GM12878 (cell line): ENCODE data around the gene TBC1D20. TPM values are rescaled to one million over a fixed set of nuclear protein-coding genes. Genes with fewer than 3 reads are reported as not detected.

ENCODE experiments used
- ATAC-seq: fragments of 200-7000 bp; cut with Tn5 transposase; 3 replicates; pipeline ENCODE4 v1.9.1; 2020; ENCODE audit warnings: mild to moderate bottlenecking, moderate library complexity
- BruUV-seq: library from RNA; stranded (reverse); fragments of 400-500 nt; replicated peaks from 2 replicates; lab custom pipeline; 2021; lab: Mats Ljungman, UMichigan
- CTCF ChIA-PET: fragments of 300-600 bp; sonication (Branson Sonifier 250); formaldehyde crosslinking; extraction: SDS; loops from one replicate; lab custom pipeline; 2021; ENCODE audit warnings: inconsistent platforms; lab: Yijun Ruan, JAX
- POLR2A ChIA-PET: fragments of 350-600 bp; formaldehyde crosslinking; extraction: SDS; loops from one replicate; lab custom pipeline; 2021; ENCODE audit warnings: inconsistent platforms; lab: Charles Lee
- RAD21 ChIA-PET: fragments of 300-600 bp; sonication (Branson Sonifier 250); formaldehyde crosslinking; loops from one replicate; lab custom pipeline; 2023; ENCODE audit warnings: antibody characterized with exemption; ENCODE audit not compliant: unreplicated experiment; lab: Charles Lee
- SMC1A ChIA-PET: fragments of 300-600 bp; sonication (Branson Sonifier 250); formaldehyde crosslinking; loops from one replicate; lab custom pipeline; 2023; ENCODE audit not compliant: unreplicated experiment, uncharacterized antibody; lab: Charles Lee
- DNase-seq: peaks from one replicate; pipeline ENCODE4 v3.0.0-alpha.2; 2011; ENCODE audit warnings: low read depth, low spot score
- FAIRE-seq: peaks from 3 replicates; lab custom pipeline; 2011; peaks lifted over from hg19 to GRCh38; lab: Jason Lieb, UNC
- H2AFZ ChIP-seq: 2 replicates; pipeline ENCODE4 v1.6.0; 2011; ENCODE audit warnings: low read depth, low read length, control low read depth; ENCODE audit not compliant: control insufficient read depth
- H3K27ac ChIP-seq: 2 replicates; pipeline ENCODE4 v1.5.1; 2011; ENCODE audit warnings: control low read depth; ENCODE audit not compliant: control insufficient read depth, insufficient read depth
- H3K27me3 ChIP-seq, 2 experiments: replicated peaks in 1 of 2; 2 replicates each; pipeline versions ENCODE4 v1.6.0 to v1.6.1; 2011; ENCODE audit warnings: low read length in 1 of 2; ENCODE audit not compliant: control insufficient read depth in 2 of 2, insufficient read depth in 2 of 2
- H3K36me3 ChIP-seq, 2 experiments: 2 replicates each; pipeline ENCODE4 v1.5.1; 2011; ENCODE audit warnings: low read length in 1 of 2; ENCODE audit not compliant: control insufficient read depth in 2 of 2, insufficient read depth in 2 of 2
- H3K4me1 ChIP-seq: 2 replicates; pipeline ENCODE4 v1.6.1; 2011; ENCODE audit warnings: mild to moderate bottlenecking, low read length, moderate library complexity, mixed read lengths; ENCODE audit not compliant: control insufficient read depth, insufficient read depth
- H3K4me2 ChIP-seq: 2 replicates; pipeline ENCODE4 v1.6.0; 2011; ENCODE audit warnings: control low read depth; ENCODE audit not compliant: control insufficient read depth, insufficient read depth
- H3K4me3 ChIP-seq: fragments of 200-600 bp; sonication (generic); 2 replicates; pipeline ENCODE4 v1.5.1; 2016
- H3K79me2 ChIP-seq: 2 replicates; pipeline ENCODE4 v1.6.0; 2011; ENCODE audit warnings: low read length; ENCODE audit not compliant: control insufficient read depth, insufficient read depth
- H3K9ac ChIP-seq: 2 replicates; pipeline ENCODE4 v1.8.0; 2011; ENCODE audit warnings: low read length, control low read depth, mixed read lengths; ENCODE audit not compliant: control insufficient read depth, insufficient read depth
- H3K9me3 ChIP-seq: replicated peaks from 3 replicates; pipeline ENCODE4 v1.5.1; 2011; ENCODE audit warnings: mild to moderate bottlenecking, low read length; ENCODE audit not compliant: control insufficient read depth, insufficient read depth
- H4K20me1 ChIP-seq: 2 replicates; pipeline ENCODE4 v1.6.0; 2011; ENCODE audit not compliant: control insufficient read depth, insufficient read depth
- BCLAF1 ChIP-seq: fragments of 450-650 bp; IDR thresholded peaks from 2 replicates; pipeline ENCODE4 v1.6.1; 2017; ENCODE audit warnings: antibody characterized with exemption, mild to moderate bottlenecking, moderate library complexity
- FOS ChIP-seq: IDR thresholded peaks from 3 replicates; pipeline ENCODE4 v1.6.1; 2011; ENCODE audit warnings: borderline replicate concordance; ENCODE audit not compliant: insufficient read length; ENCODE audit errors: extremely low read depth
- HDAC6 ChIP-seq: fragments of 200-600 bp; sonication (generic); IDR thresholded peaks from one replicate; pipeline ENCODE4 v1.8.0; 2017; ENCODE audit warnings: antibody characterized with exemption; ENCODE audit not compliant: unreplicated experiment
- MLLT1 ChIP-seq: fragments of 450-650 bp; IDR thresholded peaks from 2 replicates; pipeline ENCODE4 v1.6.1; 2016; ENCODE audit warnings: mild to moderate bottlenecking
- NFYA ChIP-seq: IDR thresholded peaks from 2 replicates; pipeline ENCODE4 v1.6.1; 2011; ENCODE audit warnings: low read depth, mild to moderate bottlenecking, low read length, improper control_type of control experiment, borderline replicate concordance
- NR2C1 ChIP-seq: fragments of 450-650 bp; IDR thresholded peaks from 2 replicates; pipeline ENCODE4 v1.6.1; 2017; ENCODE audit warnings: antibody characterized with exemption, mild to moderate bottlenecking, moderate library complexity
- ZBED1 ChIP-seq: IDR thresholded peaks from 2 replicates; pipeline ENCODE4 v1.6.1; 2016; ENCODE audit warnings: borderline replicate concordance
- WGBS: methylation state at CpG from one replicate; pipeline ENCODE4 v1.1.6; 2016; ENCODE audit warnings: low lambda C conversion rate; ENCODE audit not compliant: insufficient replicate concordance, insufficient coverage; ENCODE audit errors: missing lambda C conversion rate; 5-methylcytosine and 5-hydroxymethylcytosine counted together
- in situ Hi-C: fragments of 300-500 bp; cut with MboI; formaldehyde crosslinking; loops from 9 replicates; pipeline ENCODE4 v1.14.3; 2018; ENCODE audit warnings: mixed read lengths
- intact Hi-C: fragments of 100-400 bp; cut with micrococcal nuclease; formaldehyde crosslinking; loops from one replicate; pipeline ENCODE4 v1.14.2; 2022; ENCODE audit not compliant: unreplicated experiment
- polyA plus RNA-seq, 11 experiments: library from polyadenylated mRNA; depleted of rRNA in 4 of 11; unstranded in 6 of 11; stranded (reverse) in 5 of 11; fragments of >200 nt; fragmentation: Nextera tagmentation in 4 of 11; fragmentation: Illumina TruSeq in 1 of 11; extraction: Ambion mirVana in 4 of 11; extraction: Trizol in 1 of 11; gene quantifications; 1 replicate in 1 of 11; 2 replicates in 10 of 11; pipeline versions ENCODE4 v1.2.1 to v1.2.3, GENCODE V29; 2011 to 2016; ENCODE audit warnings: inconsistent platforms in 2 of 11, missing spikeins in 2 of 11, low read depth in 1 of 11
- total RNA-seq, 4 experiments: library from RNA; depleted of rRNA in 3 of 4; stranded (reverse); fragments of >200 nt in 3 of 4; fragmentation: Illumina TruSeq in 1 of 4; extraction: Trizol in 1 of 4; gene quantifications; 2 replicates each; pipeline versions ENCODE4 v1.2.1 to v1.2.3, GENCODE V29; 2013 to 2021

The TBC1D20 gene
- total and polyA plus RNA-seq, 10 of the 15 experiments (the other 5 are each of a cell fraction or from before 2014, with no cell fraction given), result 4.3 to 17.9 (median 11.2) TPM

- no peak overlapping the region for H3K4me2 ChIP-seq
- TF ChIP-seq NFYA (no peak), ZBED1 (no peak), NR2C1 (no peak), FOS (no peak), MLLT1 (no peak), HDAC6 (no peak), BCLAF1 (no peak)
- H3K27me3 ChIP-seq, result no peaks in the 10 kb centered on the region
- FAIRE-seq (no peak), DNase-seq (no peak), ATAC-seq (no peak)
- H4K20me1 ChIP-seq, result no peaks in the 10 kb centered on the region
- POLR2A ChIA-PET, result interaction anchor here (1.0 kb wide), 1 partner anchor 31 kb away, joined by 3 read pairs; no protein-coding TSS in a partner anchor
- no peaks in the 10 kb centered on the region for H3K9me3 ChIP-seq
- no peak overlapping the region for H3K9ac ChIP-seq
- no peaks in the 10 kb centered on the region for H3K4me1 ChIP-seq
- CTCF ChIA-PET, result interaction anchor here (0.6 kb wide), 1 partner anchor 104 kb away, joined by 3 read pairs; no protein-coding TSS in a partner anchor
- no peak overlapping the region for H3K4me3 ChIP-seq
- in situ Hi-C loops (no loop called here), intact Hi-C loops (no loop called here)
- H2AFZ ChIP-seq, result no peak overlapping the region
- H3K36me3 ChIP-seq, result peaks cover 0 to 23% of the 10 kb centered on the region in 2 experiments; a peak in 3 of 4 replicates
- RAD21 ChIA-PET, result no interaction called here
- SMC1A ChIA-PET, result no interaction called here
- 95% methylated on average over 7 of the region's 7 CpGs for WGBS
- no TSS peak for BruUV-seq
- peaks cover 28% of the 10 kb centered on the region for H3K79me2 ChIP-seq
- H3K27ac ChIP-seq, result no peak overlapping the region
Measured at GRCh38 chr20:507761-508332, 45.5 kb upstream of the TBC1D20 start.
